Bronchial epithelial cell (primary cell): Measurements from ENCODE around the gene IQCM. TPM values are rescaled to one million over a fixed set of nuclear protein-coding genes. Genes with fewer than 3 reads are reported as not detected.

Experiments used
- DNase-seq: peaks from one replicate; pipeline ENCODE4 v3.0.0-alpha.2; 2010; ENCODE audit warnings: low read depth
- FAIRE-seq: peaks from 2 replicates; lab custom pipeline; 2011; peaks lifted over from hg19 to GRCh38; lab: Jason Lieb, UNC
- H3K27me3 ChIP-seq: 2 replicates; pipeline ENCODE4 v1.5.1; 2011; ENCODE audit warnings: low read length; ENCODE audit not compliant: control insufficient read depth, insufficient read depth
- H3K36me3 ChIP-seq: 2 replicates; pipeline ENCODE4 v1.5.1; 2011; ENCODE audit warnings: low read length; ENCODE audit not compliant: control insufficient read depth, insufficient read depth
- H3K4me3 ChIP-seq: 2 replicates; pipeline ENCODE4 v1.5.1; 2011; ENCODE audit warnings: mild to moderate bottlenecking, low read depth, low read length, control low read depth
- CTCF ChIP-seq: IDR thresholded peaks from 2 replicates; pipeline ENCODE4 v1.5.1; 2011; ENCODE audit warnings: mild to moderate bottlenecking, moderate library complexity, low read length, control low read depth, inconsistent platforms; ENCODE audit not compliant: insufficient read depth, severe bottlenecking
- total RNA-seq: library from RNA; depleted of rRNA; stranded (reverse); fragments of >200 nt; gene quantifications from 2 replicates; pipeline ENCODE4 v1.2.1, GENCODE V29; 2014

The IQCM gene
- total RNA-seq, 1 donor from 2014 or later = not detected

- Histone ChIP-seq H3K27me3 (no peaks in the 10 kb centered on the region), H3K36me3 (no peaks in the 10 kb centered on the region), H3K4me3 (no peak overlapping the region)
- FAIRE-seq = no peak
- no peak for DNase-seq
- no peak for TF ChIP-seq CTCF
Observed at GRCh38 chr4:149443537-149443936, 372.1 kb downstream of the IQCM start.

- TF ChIP-seq CTCF = no peak
- H3K4me3 ChIP-seq = no peak overlapping the region
- H3K36me3 ChIP-seq = no peaks in the 10 kb centered on the region
- DNase-seq = peak; percentile 61
- no peak for FAIRE-seq
- no peaks in the 10 kb centered on the region for H3K27me3 ChIP-seq
Observed at GRCh38 chr4:149441338-149441737, 374.3 kb downstream of the IQCM start.

- peak; percentile 43 for FAIRE-seq
- TF ChIP-seq CTCF = no peak
- Histone ChIP-seq H3K4me3 (no peak overlapping the region), H3K27me3 (no peaks in the 10 kb centered on the region), H3K36me3 (no peaks in the 10 kb centered on the region)
- peak; percentile 83 for DNase-seq
Observed at GRCh38 chr4:149426461-149426860, 389.2 kb downstream of the IQCM start.

- Histone ChIP-seq H3K4me3 (no peak overlapping the region), H3K27me3 (no peaks in the 10 kb centered on the region), H3K36me3 (no peaks in the 10 kb centered on the region)
- DNase-seq (no peak), FAIRE-seq (no peak)
- TF ChIP-seq CTCF = no peak
Observed at GRCh38 chr4:149409555-149409962, 406.1 kb downstream of the IQCM start.

- Histone ChIP-seq H3K4me3 (no peak overlapping the region), H3K36me3 (no peaks in the 10 kb centered on the region), H3K27me3 (no peaks in the 10 kb centered on the region)
- FAIRE-seq = no peak
- DNase-seq = peak; percentile 84
- TF ChIP-seq CTCF = no peak
Observed at GRCh38 chr4:149409146-149409545, 406.5 kb downstream of the IQCM start.

- FAIRE-seq (no peak), DNase-seq (no peak)
- TF ChIP-seq CTCF = no peak
Observed at GRCh38 chr4:149404143-149404542, 411.5 kb downstream of the IQCM start.

More at GRCh38 chr4:149404143-149404542, 411.5 kb downstream of the IQCM start:
- Histone ChIP-seq H3K36me3 (no peaks in the 10 kb centered on the region), H3K27me3 (no peaks in the 10 kb centered on the region), H3K4me3 (no peak overlapping the region)
